ENCODE data around the gene SLFN11. TPM values are rescaled to one million over a fixed set of nuclear protein-coding genes. Genes with fewer than 3 reads are reported as not detected.
"Not testable (repeated sequence)": the region's sequence is repeated elsewhere in the genome, so short reads cannot be mapped to it uniquely, and the experiment has no call there.

The SLFN11 gene
- total RNA-seq, 1 experiment from 2014 or later: 0.26 TPM

GRCh38 chr17:35338230-35338629, 35.2 kb downstream of the SLFN11 start:
- ChIA-PET POLR2A (no interaction called here), CTCF (interaction anchor here (0.5 kb wide), 1 partner anchor 167 kb away, joined by 3 read pairs; no protein-coding TSS in a partner anchor)
- Mint-ChIP-seq H3K27ac (no peak overlapping the region), H3K4me1 (peaks cover 5% of the 10 kb centered on the region; the same call in 1 of the 2 replicates), H3K9me3 (peaks cover 31% of the 10 kb centered on the region), H3K27me3 (ENCODE audit: low read depth) (peaks cover 36% of the 10 kb centered on the region), H3K36me3 (peaks cover 13% of the 10 kb centered on the region), H3K4me3 (no peak overlapping the region)
- ATAC-seq (no peak), DNase-seq (ENCODE audit: low spot score) (no peak)
- TF ChIP-seq ATF1 (CRISPR knock-in tag; IDR thresholded peaks at IDR 0.05) (no peak), SMAD3 (CRISPR knock-in tag; IDR thresholded peaks at IDR 0.05; ENCODE audit: borderline replicate concordance) (no peak), RELA (CRISPR knock-in tag; IDR thresholded peaks at IDR 0.05; ENCODE audit: borderline replicate concordance) (no peak), FOXP4 (CRISPR knock-in tag; IDR thresholded peaks at IDR 0.05) (no peak)

- CTCF ChIA-PET: interaction anchor here (0.7 to 1.1 kb wide), 2 partner anchors 9 to 25 kb away, joined by 3 read pairs; no protein-coding TSS in a partner anchor
- Mint-ChIP-seq H3K4me1 (peaks cover 5% of the 10 kb centered on the region; the same call in 1 of the 2 replicates), H3K27ac (no peak overlapping the region), H3K27me3 (ENCODE audit: low read depth) (peaks cover 33% of the 10 kb centered on the region), H3K36me3 (peaks cover 10% of the 10 kb centered on the region), H3K4me3 (no peak overlapping the region), H3K9me3 (peaks cover 25% of the 10 kb centered on the region)
- POLR2A ChIA-PET: no interaction called here
- ATAC-seq (no peak), DNase-seq (ENCODE audit: low spot score) (no peak)
- no peak for TF ChIP-seq MLX (CRISPR knock-in tag; IDR thresholded peaks at IDR 0.05)
- no peak for TF ChIP-seq HMGA2 (CRISPR knock-in tag; IDR thresholded peaks at IDR 0.05)
- TF ChIP-seq GABPB1 (CRISPR knock-in tag; IDR thresholded peaks at IDR 0.05): no peak
- TF ChIP-seq MAX (CRISPR knock-in tag; IDR thresholded peaks at IDR 0.05): no peak
- no peak for TF ChIP-seq SOX15 (CRISPR knock-in tag; IDR thresholded peaks at IDR 0.05)
- TF ChIP-seq ZNF396 (CRISPR knock-in tag; IDR thresholded peaks at IDR 0.05; ENCODE audit: borderline replicate concordance): no peak
- TF ChIP-seq E2F5 (CRISPR knock-in tag; IDR thresholded peaks at IDR 0.05): no peak
Measured at GRCh38 chr17:35337364-35337763, 36.1 kb downstream of the SLFN11 start.

- peaks cover 35% of the 10 kb centered on the region for H3K27me3 Mint-ChIP-seq (ENCODE audit: low read depth)
- not testable (repeated sequence) for H3K27ac Mint-ChIP-seq, H3K4me1 Mint-ChIP-seq, H3K36me3 Mint-ChIP-seq, ATAC-seq, H3K4me3 Mint-ChIP-seq
- peaks cover 10% of the 10 kb centered on the region; the same call in 1 of the 2 replicates for H3K9me3 Mint-ChIP-seq
- ChIA-PET POLR2A (interaction anchor here (1.2 kb wide), 1 partner anchor 114 kb away, joined by 3 read pairs; no protein-coding TSS in a partner anchor), CTCF (interaction anchor here (1.2 to 1.7 kb wide), 2 partner anchors 21 to 206 kb away, joined by 4 to 7 read pairs; no protein-coding TSS in a partner anchor)
- DNase-seq (ENCODE audit: low spot score): peak; percentile 31
Measured at GRCh38 chr17:35333578-35333977, 39.8 kb downstream of the SLFN11 start.

GRCh38 chr17:35322749-35323148, 50.7 kb downstream of the SLFN11 start:
- Mint-ChIP-seq H3K27me3 (ENCODE audit: low read depth) (peaks cover 45% of the 10 kb centered on the region), H3K4me3 (no peak overlapping the region), H3K36me3 (peaks cover 25% of the 10 kb centered on the region), H3K9me3 (peaks cover 53% of the 10 kb centered on the region), H3K4me1 (no peaks in the 10 kb centered on the region), H3K27ac (no peak overlapping the region)
- DNase-seq (ENCODE audit: low spot score) (no peak), ATAC-seq (no peak)
- CTCF ChIA-PET: no interaction called here
- POLR2A ChIA-PET: no interaction called here
- no peak for TF ChIP-seq FOXP4 (CRISPR knock-in tag; IDR thresholded peaks at IDR 0.05)
- TF ChIP-seq SMAD4 (CRISPR knock-in tag; IDR thresholded peaks at IDR 0.05): no peak
- TF ChIP-seq ATF1 (CRISPR knock-in tag; IDR thresholded peaks at IDR 0.05): no peak
- no peak for TF ChIP-seq IRF1 (CRISPR knock-in tag; IDR thresholded peaks at IDR 0.05)
- no peak for TF ChIP-seq USF2 (CRISPR knock-in tag; IDR thresholded peaks at IDR 0.05)
- TF ChIP-seq IRF2 (CRISPR knock-in tag; IDR thresholded peaks at IDR 0.05; ENCODE audit: borderline replicate concordance, low read depth): no peak
- TF ChIP-seq E2F1 (CRISPR knock-in tag; IDR thresholded peaks at IDR 0.05): no peak
- no peak for TF ChIP-seq NFYB (CRISPR knock-in tag; conservative IDR thresholded peaks at IDR 0.05; ENCODE audit: low read depth)
- no peak for TF ChIP-seq MXD4 (CRISPR knock-in tag; IDR thresholded peaks at IDR 0.05; ENCODE audit: borderline replicate concordance)
